ENCODE results near the gene FRYL.

- TF ChIP-seq POLR2A (IDR thresholded peaks at IDR 0.05; ENCODE audit: insufficient read depth in 1 of 2, low read depth in 2 of 2, low read length in 2 of 2), result no peak
- TF ChIP-seq MAX (IDR thresholded peaks at IDR 0.05), result no peak
- TF ChIP-seq ZNF619 (CRISPR knock-in tag; IDR thresholded peaks at IDR 0.05), result no peak
- no peak for TF ChIP-seq CTCF (CRISPR knock-in tag; IDR thresholded peaks at IDR 0.05)
- no peak for TF ChIP-seq ETV6 (CRISPR knock-in tag; conservative IDR thresholded peaks at IDR 0.05)
- no peak for TF ChIP-seq ZNF292 (CRISPR knock-in tag; IDR thresholded peaks at IDR 0.05; ENCODE audit: borderline replicate concordance, low read depth)
- no peak for TF ChIP-seq ZNF883 (CRISPR knock-in tag; IDR thresholded peaks at IDR 0.05; ENCODE audit: not compliant biosample characterization)
- no peak for TF ChIP-seq RBAK (CRISPR knock-in tag; IDR thresholded peaks at IDR 0.05)
- TF ChIP-seq KLF13 (CRISPR knock-in tag; IDR thresholded peaks at IDR 0.05), result no peak
- no peak for TF ChIP-seq RFX5 (IDR thresholded peaks at IDR 0.05; ENCODE audit: low read depth, low read length)
- no peak for TF ChIP-seq SNAPC5 (CRISPR knock-in tag; IDR thresholded peaks at IDR 0.05; ENCODE audit: borderline replicate concordance)
- TF ChIP-seq EZH2 (conservative IDR thresholded peaks at IDR 0.05; ENCODE audit: low read depth, low read length), result no peak
These were observed 276.1 kb downstream of the FRYL start for GRCh38 chr4:48504026-48504330.

Data from HepG2 (cell line).